Measurements from ENCODE around the gene DERA.
"Not testable (repeated sequence)": the region's sequence is repeated elsewhere in the genome, so short reads cannot be mapped to it uniquely, and the experiment has no call there.

The DERA gene

GRCh38 chr12:15928870-15929571, 17.9 kb downstream of the DERA start:
- H3K27ac Mint-ChIP-seq, result no peak overlapping the region
- no peak overlapping the region for H3K4me3 Mint-ChIP-seq
- H3K27me3 Mint-ChIP-seq, result no peaks in the 10 kb centered on the region
- H3K9me3 Mint-ChIP-seq, result no peaks in the 10 kb centered on the region
- no peak for DNase-seq
- H3K36me3 Mint-ChIP-seq (ENCODE audit: low read depth), result peaks cover 10% of the 10 kb centered on the region
- peaks cover 5% of the 10 kb centered on the region for H3K4me1 Mint-ChIP-seq (ENCODE audit: low read depth)

GRCh38 chr12:15931590-15932053, 20.5 kb downstream of the DERA start:
- H3K4me3 Mint-ChIP-seq, result no peak overlapping the region
- DNase-seq, result no peak
- H3K4me1 Mint-ChIP-seq (ENCODE audit: low read depth), result peaks cover 5% of the 10 kb centered on the region
- H3K27me3 Mint-ChIP-seq, result no peaks in the 10 kb centered on the region
- no peak overlapping the region for H3K27ac Mint-ChIP-seq
- H3K9me3 Mint-ChIP-seq, result no peaks in the 10 kb centered on the region
- H3K36me3 Mint-ChIP-seq (ENCODE audit: low read depth), result peaks cover 11% of the 10 kb centered on the region

- no peak overlapping the region for H3K27ac Mint-ChIP-seq
- no peaks in the 10 kb centered on the region for H3K27me3 Mint-ChIP-seq
- peaks cover 5% of the 10 kb centered on the region for H3K4me1 Mint-ChIP-seq (ENCODE audit: low read depth)
- peaks cover 11% of the 10 kb centered on the region for H3K36me3 Mint-ChIP-seq (ENCODE audit: low read depth)
- no peak overlapping the region for H3K4me3 Mint-ChIP-seq
- H3K9me3 Mint-ChIP-seq, result peaks cover under 1% of the 10 kb centered on the region
- DNase-seq, result no peak
These were observed 21.2 kb downstream of the DERA start for GRCh38 chr12:15932327-15932726.

GRCh38 chr12:15932971-15933370, 21.8 kb downstream of the DERA start:
- H3K36me3 Mint-ChIP-seq (ENCODE audit: low read depth), result peaks cover 11% of the 10 kb centered on the region
- H3K27me3 Mint-ChIP-seq, result no peaks in the 10 kb centered on the region
- H3K4me1 Mint-ChIP-seq (ENCODE audit: low read depth), result peaks cover 5% of the 10 kb centered on the region
- no peak overlapping the region for H3K27ac Mint-ChIP-seq
- no peak for DNase-seq
- peaks cover 7% of the 10 kb centered on the region for H3K9me3 Mint-ChIP-seq
- no peak overlapping the region for H3K4me3 Mint-ChIP-seq

GRCh38 chr12:15933751-15934150, 22.6 kb downstream of the DERA start:
- peaks cover 3% of the 10 kb centered on the region for H3K4me1 Mint-ChIP-seq (ENCODE audit: low read depth)
- DNase-seq, result no peak
- H3K27me3 Mint-ChIP-seq, result no peaks in the 10 kb centered on the region
- peaks cover 9% of the 10 kb centered on the region for H3K9me3 Mint-ChIP-seq
- no peak overlapping the region for H3K4me3 Mint-ChIP-seq
- peaks cover 12% of the 10 kb centered on the region for H3K36me3 Mint-ChIP-seq (ENCODE audit: low read depth)
- H3K27ac Mint-ChIP-seq, result no peak overlapping the region

- no peak for DNase-seq
- Mint-ChIP-seq H3K4me1 (ENCODE audit: low read depth) (peaks cover 2% of the 10 kb centered on the region), H3K27ac (no peak overlapping the region), H3K36me3 (ENCODE audit: low read depth) (peaks cover 23% of the 10 kb centered on the region), H3K4me3 (no peak overlapping the region), H3K27me3 (no peaks in the 10 kb centered on the region), H3K9me3 (peaks cover 14% of the 10 kb centered on the region)
These were observed 25.6 kb downstream of the DERA start for GRCh38 chr12:15936751-15937150.

GRCh38 chr12:15937902-15938301, 26.8 kb downstream of the DERA start:
- no peak overlapping the region for H3K27ac Mint-ChIP-seq
- no peaks in the 10 kb centered on the region for H3K27me3 Mint-ChIP-seq
- DNase-seq, result no peak
- H3K9me3 Mint-ChIP-seq, result peaks cover 14% of the 10 kb centered on the region
- peaks cover 29% of the 10 kb centered on the region for H3K36me3 Mint-ChIP-seq (ENCODE audit: low read depth)
- no peak overlapping the region for H3K4me3 Mint-ChIP-seq
- H3K4me1 Mint-ChIP-seq (ENCODE audit: low read depth), result peaks cover 2% of the 10 kb centered on the region

GRCh38 chr12:15939111-15939510, 28.0 kb downstream of the DERA start:
- H3K9me3 Mint-ChIP-seq, result peaks cover 14% of the 10 kb centered on the region
- DNase-seq, result no peak
- H3K27ac Mint-ChIP-seq, result no peak overlapping the region

GRCh38 chr12:15942475-15942874, 31.3 kb downstream of the DERA start:
- no peaks in the 10 kb centered on the region for H3K27me3 Mint-ChIP-seq
- DNase-seq, result no peak
- peaks cover 46% of the 10 kb centered on the region for H3K36me3 Mint-ChIP-seq (ENCODE audit: low read depth)
- H3K9me3 Mint-ChIP-seq, result peaks cover 21% of the 10 kb centered on the region
- no peak overlapping the region for H3K27ac Mint-ChIP-seq
- peaks cover 2% of the 10 kb centered on the region for H3K4me1 Mint-ChIP-seq (ENCODE audit: low read depth)
- no peak overlapping the region for H3K4me3 Mint-ChIP-seq

More at GRCh38 chr12:15939111-15939510, 28.0 kb downstream of the DERA start:
- H3K27me3 Mint-ChIP-seq, result no peaks in the 10 kb centered on the region
- H3K36me3 Mint-ChIP-seq (ENCODE audit: low read depth), result peaks cover 34% of the 10 kb centered on the region
- H3K4me3 Mint-ChIP-seq, result no peak overlapping the region
- peaks cover 2% of the 10 kb centered on the region for H3K4me1 Mint-ChIP-seq (ENCODE audit: low read depth)

- DNase-seq; H3K4me3 Mint-ChIP-seq; H3K27me3 Mint-ChIP-seq; H3K27ac Mint-ChIP-seq; H3K4me1 Mint-ChIP-seq (ENCODE audit: low read depth): not testable (repeated sequence)
- peaks cover 15% of the 10 kb centered on the region for H3K9me3 Mint-ChIP-seq
- peaks cover 48% of the 10 kb centered on the region for H3K36me3 Mint-ChIP-seq (ENCODE audit: low read depth)
These were observed 32.4 kb downstream of the DERA start for GRCh38 chr12:15943519-15943918.

- H3K4me3 Mint-ChIP-seq; DNase-seq; H3K27me3 Mint-ChIP-seq; H3K4me1 Mint-ChIP-seq (ENCODE audit: low read depth); H3K27ac Mint-ChIP-seq: not testable (repeated sequence)
- Mint-ChIP-seq H3K36me3 (ENCODE audit: low read depth) (peaks cover 24% of the 10 kb centered on the region), H3K9me3 (peaks cover 12% of the 10 kb centered on the region)
These were observed 37.3 kb downstream of the DERA start for GRCh38 chr12:15948461-15948860.

GRCh38 chr12:15955281-15955680, 44.1 kb downstream of the DERA start:
- no peak for DNase-seq
- Mint-ChIP-seq H3K36me3 (ENCODE audit: low read depth) (peaks cover 33% of the 10 kb centered on the region), H3K4me1 (ENCODE audit: low read depth) (no peaks in the 10 kb centered on the region), H3K27ac (no peak overlapping the region), H3K9me3 (no peaks in the 10 kb centered on the region), H3K4me3 (no peak overlapping the region), H3K27me3 (no peaks in the 10 kb centered on the region)

- Mint-ChIP-seq H3K9me3 (no peaks in the 10 kb centered on the region), H3K27ac (no peak overlapping the region), H3K27me3 (no peaks in the 10 kb centered on the region), H3K4me3 (no peak overlapping the region), H3K4me1 (ENCODE audit: low read depth) (no peaks in the 10 kb centered on the region), H3K36me3 (ENCODE audit: low read depth) (peaks cover 39% of the 10 kb centered on the region)
- DNase-seq, result no peak
These were observed 44.9 kb downstream of the DERA start for GRCh38 chr12:15956010-15956409.

- no peaks in the 10 kb centered on the region for H3K27me3 Mint-ChIP-seq
- no peak overlapping the region for H3K4me3 Mint-ChIP-seq
- H3K9me3 Mint-ChIP-seq, result no peaks in the 10 kb centered on the region
- peaks cover 44% of the 10 kb centered on the region for H3K36me3 Mint-ChIP-seq (ENCODE audit: low read depth)
- no peaks in the 10 kb centered on the region for H3K4me1 Mint-ChIP-seq (ENCODE audit: low read depth)
- DNase-seq, result no peak
- H3K27ac Mint-ChIP-seq, result no peak overlapping the region
These were observed 45.5 kb downstream of the DERA start for GRCh38 chr12:15956413-15957185.

GRCh38 chr12:15962760-15963159, 51.6 kb downstream of the DERA start:
- DNase-seq, result no peak
- H3K9me3 Mint-ChIP-seq, result no peaks in the 10 kb centered on the region
- H3K27me3 Mint-ChIP-seq, result no peaks in the 10 kb centered on the region
- H3K27ac Mint-ChIP-seq, result no peak overlapping the region
- peaks cover 73% of the 10 kb centered on the region for H3K36me3 Mint-ChIP-seq (ENCODE audit: low read depth)
- no peak overlapping the region for H3K4me3 Mint-ChIP-seq
- no peaks in the 10 kb centered on the region for H3K4me1 Mint-ChIP-seq (ENCODE audit: low read depth)
